ENCODE data around the gene CTSS. TPM values are rescaled to one million over a fixed set of nuclear protein-coding genes. Genes with fewer than 3 reads are reported as not detected.

Gene CTSS
- total and polyA plus RNA-seq, 2 donors (not counting 1 experiment from before 2014, with no cell fraction given): 2.6 to 2.8 TPM

DNA sequence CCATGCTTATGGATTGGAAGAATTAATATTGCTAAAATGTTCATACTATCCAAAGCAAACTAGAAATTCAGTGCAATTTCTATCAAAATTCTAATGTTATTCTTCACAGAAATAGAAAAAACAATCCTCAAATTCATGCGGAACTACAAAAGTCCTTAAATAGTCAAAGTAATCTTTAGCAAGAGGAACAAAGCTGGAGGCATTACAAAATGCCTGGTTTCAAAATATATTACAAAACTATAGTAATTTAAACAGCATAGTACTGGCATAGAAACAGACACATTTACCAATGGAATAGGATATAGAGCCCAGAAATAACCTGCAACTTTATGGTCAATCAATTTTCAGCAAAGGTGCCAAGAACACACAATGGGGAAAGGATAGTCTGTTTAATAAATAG is 3.8 kb downstream of the CTSS start:
- H3K9ac ChIP-seq (ENCODE audit: insufficient read depth, low read length): no peak overlapping the region
- H2AFZ ChIP-seq (ENCODE audit: low read length): no peak overlapping the region
- no peak for DNase-seq (ENCODE audit: low read depth in 2 of 2)
- no peaks in the 10 kb centered on the region for H3K9me3 ChIP-seq (ENCODE audit: control insufficient read depth, insufficient read depth, low read depth, low read length)
- no peaks in the 10 kb centered on the region for H4K20me1 ChIP-seq (ENCODE audit: control insufficient read depth, extremely low read depth, insufficient read depth, low read length)
- TF ChIP-seq, protein P1, sequence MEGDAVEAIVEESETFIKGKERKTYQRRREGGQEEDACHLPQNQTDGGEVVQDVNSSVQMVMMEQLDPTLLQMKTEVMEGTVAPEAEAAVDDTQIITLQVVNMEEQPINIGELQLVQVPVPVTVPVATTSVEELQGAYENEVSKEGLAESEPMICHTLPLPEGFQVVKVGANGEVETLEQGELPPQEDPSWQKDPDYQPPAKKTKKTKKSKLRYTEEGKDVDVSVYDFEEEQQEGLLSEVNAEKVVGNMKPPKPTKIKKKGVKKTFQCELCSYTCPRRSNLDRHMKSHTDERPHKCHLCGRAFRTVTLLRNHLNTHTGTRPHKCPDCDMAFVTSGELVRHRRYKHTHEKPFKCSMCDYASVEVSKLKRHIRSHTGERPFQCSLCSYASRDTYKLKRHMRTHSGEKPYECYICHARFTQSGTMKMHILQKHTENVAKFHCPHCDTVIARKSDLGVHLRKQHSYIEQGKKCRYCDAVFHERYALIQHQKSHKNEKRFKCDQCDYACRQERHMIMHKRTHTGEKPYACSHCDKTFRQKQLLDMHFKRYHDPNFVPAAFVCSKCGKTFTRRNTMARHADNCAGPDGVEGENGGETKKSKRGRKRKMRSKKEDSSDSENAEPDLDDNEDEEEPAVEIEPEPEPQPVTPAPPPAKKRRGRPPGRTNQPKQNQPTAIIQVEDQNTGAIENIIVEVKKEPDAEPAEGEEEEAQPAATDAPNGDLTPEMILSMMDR (conservative IDR thresholded peaks at IDR 0.05 in 1 of 2, IDR thresholded peaks at IDR 0.05 in 1 of 2; ENCODE audit: low read depth in 1 of 2, low read length in 2 of 2): no peak
- TF ChIP-seq EZH2 (IDR thresholded peaks at IDR 0.05; ENCODE audit: low read length, missing control alignments): no peak
- no peak overlapping the region for H3K4me3 ChIP-seq (replicated peaks in 1 of 4; ENCODE audit: control extremely low read depth in 1 of 4, insufficient read depth in 1 of 4, low read depth in 3 of 4, low read length in 4 of 4)
- no peaks in the 10 kb centered on the region for H3K27me3 ChIP-seq (ENCODE audit: control insufficient read depth, insufficient read depth, low read length)
- H3K27ac ChIP-seq (ENCODE audit: insufficient read depth, low read length): no peak overlapping the region
- H3K79me2 ChIP-seq (ENCODE audit: control insufficient read depth, insufficient read depth, low read length): no peaks in the 10 kb centered on the region
- no peaks in the 10 kb centered on the region for H3K36me3 ChIP-seq (ENCODE audit: control insufficient read depth, insufficient read depth, low read length)
- no peaks in the 10 kb centered on the region for H3K4me1 ChIP-seq (ENCODE audit: control insufficient read depth, extremely low read depth, insufficient read depth, low read length)
- H3K4me2 ChIP-seq (ENCODE audit: extremely low read depth, insufficient read depth, low read length): no peak overlapping the region

DNA sequence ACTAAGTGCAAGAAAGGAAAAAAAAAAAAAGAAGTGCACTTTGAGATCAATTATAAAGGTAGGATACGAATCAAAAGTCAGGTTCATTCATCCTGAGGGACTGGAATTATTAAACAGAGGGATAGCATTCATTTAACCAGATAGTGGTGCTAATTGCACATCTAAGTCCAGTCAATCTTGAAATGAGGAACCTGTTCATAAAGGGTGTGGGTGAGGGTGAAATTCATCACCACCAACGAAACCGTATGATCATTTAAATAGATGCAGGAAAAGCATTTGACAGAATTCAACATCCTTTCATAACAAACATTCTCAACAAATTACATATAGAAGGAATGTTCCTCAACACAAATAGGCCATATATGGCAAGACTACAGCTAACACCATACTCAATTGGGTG is 5.6 kb downstream of the CTSS start:
- no peak overlapping the region for H2AFZ ChIP-seq (ENCODE audit: low read length)
- no peaks in the 10 kb centered on the region for H3K9me3 ChIP-seq (ENCODE audit: control insufficient read depth, insufficient read depth, low read depth, low read length)
- H3K4me2 ChIP-seq (ENCODE audit: extremely low read depth, insufficient read depth, low read length): no peak overlapping the region
- no peaks in the 10 kb centered on the region for H3K4me1 ChIP-seq (ENCODE audit: control insufficient read depth, extremely low read depth, insufficient read depth, low read length)
- no peaks in the 10 kb centered on the region for H3K27me3 ChIP-seq (ENCODE audit: control insufficient read depth, insufficient read depth, low read length)
- H3K9ac ChIP-seq (ENCODE audit: insufficient read depth, low read length): no peak overlapping the region
- DNase-seq (ENCODE audit: low read depth in 2 of 2): no peak
- H3K4me3 ChIP-seq (replicated peaks in 1 of 4; ENCODE audit: control extremely low read depth in 1 of 4, insufficient read depth in 1 of 4, low read depth in 3 of 4, low read length in 4 of 4): no peak overlapping the region
- no peaks in the 10 kb centered on the region for H4K20me1 ChIP-seq (ENCODE audit: control insufficient read depth, extremely low read depth, insufficient read depth, low read length)
- H3K27ac ChIP-seq (ENCODE audit: insufficient read depth, low read length): no peak overlapping the region
- H3K79me2 ChIP-seq (ENCODE audit: control insufficient read depth, insufficient read depth, low read length): no peaks in the 10 kb centered on the region
- H3K36me3 ChIP-seq (ENCODE audit: control insufficient read depth, insufficient read depth, low read length): no peaks in the 10 kb centered on the region
- no peak for TF ChIP-seq EZH2 (IDR thresholded peaks at IDR 0.05; ENCODE audit: low read length, missing control alignments)
- TF ChIP-seq, protein P1 (conservative IDR thresholded peaks at IDR 0.05 in 1 of 2, IDR thresholded peaks at IDR 0.05 in 1 of 2; ENCODE audit: low read depth in 1 of 2, low read length in 2 of 2): no peak

DNA sequence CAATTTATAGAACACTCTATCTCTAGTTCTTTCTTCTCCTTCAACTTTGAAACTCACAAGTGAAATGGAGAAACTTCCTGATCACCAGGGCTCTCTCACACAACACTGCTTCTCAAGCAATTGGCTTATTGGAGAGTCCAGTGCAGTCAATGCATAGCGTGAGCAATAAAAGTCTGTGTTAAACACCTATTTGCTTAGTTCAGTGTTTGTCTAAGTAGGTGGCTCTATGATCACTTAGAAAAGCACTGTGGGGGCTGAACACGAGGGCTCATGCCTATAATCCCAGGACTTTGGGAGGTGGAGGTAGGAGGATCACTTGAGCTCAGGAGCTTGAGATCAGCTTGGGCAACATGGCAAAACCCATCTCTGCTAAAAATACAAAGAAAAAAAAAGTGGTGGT is 12.2 kb downstream of the CTSS start:
- no peaks in the 10 kb centered on the region for H3K36me3 ChIP-seq (ENCODE audit: control insufficient read depth, insufficient read depth, low read length)
- no peak for DNase-seq (ENCODE audit: low read depth in 2 of 2)
- TF ChIP-seq EZH2 (IDR thresholded peaks at IDR 0.05; ENCODE audit: low read length, missing control alignments): no peak

More for the DNA sequence above, 12.2 kb downstream of the CTSS start:
- H3K9me3 ChIP-seq (ENCODE audit: control insufficient read depth, insufficient read depth, low read depth, low read length): no peaks in the 10 kb centered on the region
- H3K27me3 ChIP-seq (ENCODE audit: control insufficient read depth, insufficient read depth, low read length): no peaks in the 10 kb centered on the region
- H3K4me2 ChIP-seq (ENCODE audit: extremely low read depth, insufficient read depth, low read length): no peak overlapping the region
- no peak overlapping the region for H3K9ac ChIP-seq (ENCODE audit: insufficient read depth, low read length)
- no peaks in the 10 kb centered on the region for H3K4me1 ChIP-seq (ENCODE audit: control insufficient read depth, extremely low read depth, insufficient read depth, low read length)
- H3K27ac ChIP-seq (ENCODE audit: insufficient read depth, low read length): no peak overlapping the region
- H2AFZ ChIP-seq (ENCODE audit: low read length): no peak overlapping the region
- H3K4me3 ChIP-seq (replicated peaks in 1 of 4; ENCODE audit: control extremely low read depth in 1 of 4, insufficient read depth in 1 of 4, low read depth in 3 of 4, low read length in 4 of 4): no peak overlapping the region
- no peaks in the 10 kb centered on the region for H4K20me1 ChIP-seq (ENCODE audit: control insufficient read depth, extremely low read depth, insufficient read depth, low read length)
- H3K79me2 ChIP-seq (ENCODE audit: control insufficient read depth, insufficient read depth, low read length): no peaks in the 10 kb centered on the region

Data from fibroblast of lung (primary cell).